B cell (primary cell): ENCODE results near the gene ASB2. TPM values are rescaled to one million over a fixed set of nuclear protein-coding genes. Genes with fewer than 3 reads are reported as not detected.

ENCODE experiments used
- ATAC-seq: fragments of 200-7000 bp; cut with Tn5 transposase; one replicate; pipeline ENCODE4 v1.10.0; 2021; ENCODE audit warnings: low read depth, mild to moderate bottlenecking, moderate number of reproducible peaks, moderate library complexity
- CTCF ChIA-PET: fragments of 350-600 bp; sonication (Branson Sonifier 250); formaldehyde crosslinking; loops from one replicate; lab custom pipeline; 2021; ENCODE audit warnings: antibody characterized with exemption, inconsistent platforms; lab: Charles Lee
- POLR2A ChIA-PET: fragments of 350-600 bp; sonication (Branson Sonifier 250); formaldehyde crosslinking; loops from one replicate; lab custom pipeline; 2021; ENCODE audit warnings: antibody characterized with exemption; lab: Charles Lee
- DNase-seq: peaks from one replicate; pipeline ENCODE4 v3.0.0; 2013
- H2AFZ ChIP-seq: 2 replicates; pipeline ENCODE4 v1.6.1; 2012; ENCODE audit warnings: mild to moderate bottlenecking, low read depth, low read length; ENCODE audit not compliant: insufficient read depth, poor library complexity, severe bottlenecking
- H3K27ac ChIP-seq, 2 donors: 1 replicate in 1 of 2; 2 replicates in 1 of 2; pipeline ENCODE4 v1.5.1; 2012 to 2013; ENCODE audit warnings: low read length in 2 of 2, mild to moderate bottlenecking in 2 of 2, moderate library complexity in 1 of 2
- H3K27me3 ChIP-seq, 4 experiments: fragments of 200-600 bp in 1 of 4; sonication (generic) in 1 of 4; replicated peaks in 1 of 4; 1 replicate in 2 of 4; 2 replicates in 2 of 4; pipeline versions ENCODE4 v1.6.1 to v1.7.0; 2013 to 2016; ENCODE audit warnings: low read length in 3 of 4, mild to moderate bottlenecking in 2 of 4, mixed read lengths in 1 of 4, moderate library complexity in 1 of 4; ENCODE audit not compliant: insufficient read depth in 4 of 4, control insufficient read depth in 3 of 4; ENCODE audit errors: control extremely low read depth in 1 of 4
- H3K36me3 ChIP-seq, 2 experiments: replicated peaks in 1 of 2; 1 replicate in 1 of 2; 2 replicates in 1 of 2; pipeline versions ENCODE4 v1.6.1 to v1.7.1; 2013; ENCODE audit warnings: low read length in 1 of 2; ENCODE audit not compliant: insufficient read depth in 2 of 2, control insufficient read depth in 1 of 2; ENCODE audit errors: control extremely low read depth in 1 of 2, extremely low read depth in 1 of 2
- H3K4me1 ChIP-seq, 2 donors: fragments of 200-600 bp in 1 of 2; sonication (generic) in 1 of 2; 1 replicate in 1 of 2; 2 replicates in 1 of 2; pipeline versions ENCODE4 v1.5.1 to v1.6.1; 2013 to 2017; ENCODE audit warnings: low read length in 2 of 2; ENCODE audit not compliant: control insufficient read depth in 2 of 2, insufficient read depth in 2 of 2
- H3K4me2 ChIP-seq: replicated peaks from 2 replicates; pipeline ENCODE3; 2012; ENCODE audit warnings: mild to moderate bottlenecking, low read depth, low read length; ENCODE audit not compliant: poor library complexity, severe bottlenecking
- H3K4me3 ChIP-seq, 5 experiments: fragments of 200-600 bp in 1 of 5; sonication (generic) in 1 of 5; 1 replicate in 3 of 5; 2 replicates in 2 of 5; pipeline versions ENCODE4 v1.5.1 to v1.7.0; 2011 to 2016; ENCODE audit warnings: low read length in 4 of 5, mild to moderate bottlenecking in 4 of 5, low read depth in 2 of 5, control low read depth in 1 of 5, moderate library complexity in 1 of 5; ENCODE audit not compliant: insufficient read depth in 1 of 5; ENCODE audit errors: control extremely low read depth in 1 of 5, extremely low read depth in 1 of 5
- H3K79me2 ChIP-seq: fragments of 200-600 bp; sonication (generic); one replicate; pipeline ENCODE4 v1.6.0; 2016; ENCODE audit warnings: low read length; ENCODE audit not compliant: control insufficient read depth, insufficient read depth
- H3K9ac ChIP-seq: fragments of 200-600 bp; sonication (generic); 2 replicates; pipeline ENCODE4 v1.6.1; 2017; ENCODE audit warnings: mild to moderate bottlenecking, low read length, moderate library complexity
- H3K9me3 ChIP-seq, 3 donors: one replicate each; pipeline versions ENCODE4 v1.6.1 to v1.7.1; 2013; ENCODE audit warnings: low read length in 2 of 3; ENCODE audit not compliant: control insufficient read depth in 2 of 3, insufficient read depth in 1 of 3; ENCODE audit errors: control extremely low read depth in 1 of 3
- H4K20me1 ChIP-seq: 2 replicates; pipeline ENCODE4 v1.6.0; 2012; ENCODE audit warnings: mild to moderate bottlenecking, low read length; ENCODE audit not compliant: insufficient read depth, control insufficient read depth, poor library complexity, severe bottlenecking
- H3K27ac Mint-ChIP-seq: one replicate; pipeline ENCODE4 v1.8.0; 2021; ENCODE audit warnings: mixed read lengths
- H3K27me3 Mint-ChIP-seq: one replicate; pipeline ENCODE4 v1.8.0; 2021; ENCODE audit warnings: mixed read lengths
- H3K4me1 Mint-ChIP-seq: one replicate; pipeline ENCODE4 v1.8.0; 2021; ENCODE audit warnings: mixed read lengths
- H3K4me3 Mint-ChIP-seq: one replicate; pipeline ENCODE4 v1.8.0; 2021; ENCODE audit warnings: mixed read lengths
- H3K9me3 Mint-ChIP-seq: one replicate; pipeline ENCODE4 v1.8.0; 2022; ENCODE audit warnings: mixed read lengths; ENCODE audit not compliant: insufficient read depth
- EZH2 ChIP-seq: IDR thresholded peaks from 2 replicates; pipeline ENCODE4 v1.6.1; 2012; ENCODE audit warnings: borderline replicate concordance, low read depth, mild to moderate bottlenecking, moderate library complexity, low read length; ENCODE audit not compliant: insufficient read depth, poor library complexity, severe bottlenecking
- WGBS: methylation state at CpG from one replicate; pipeline ENCODE4 v1.1.5; 2013; ENCODE audit warnings: missing lambda C conversion rate; ENCODE audit not compliant: insufficient coverage; 5-methylcytosine and 5-hydroxymethylcytosine counted together
- intact Hi-C: fragments of 100-400 bp; cut with micrococcal nuclease; formaldehyde crosslinking; loops from one replicate; pipeline ENCODE4 v1.10.0; 2022
- polyA plus RNA-seq: library from polyadenylated mRNA; depleted of rRNA; stranded (reverse); fragments of >200 nt; gene quantifications from 2 replicates; pipeline ENCODE4 v1.2.3, GENCODE V29; 2012
- total RNA-seq, 2 donors: library from RNA; stranded (reverse); fragments of 120-200 nt in 1 of 2; gene quantifications; 1 replicate in 1 of 2; 2 replicates in 1 of 2; pipeline versions ENCODE4 v1.2.3 to v1.2.4, GENCODE V29; 2013 to 2022
- TF ChIP-seq, protein P1 (sequence below): fragments of 200-600 bp; IDR thresholded peaks from one replicate; pipeline ENCODE4 v1.8.0; 2022; ENCODE audit warnings: antibody characterized with exemption, mild to moderate bottlenecking

Gene ASB2
- total and polyA plus RNA-seq, 2 donors (not counting 1 experiment from before 2014, with no cell fraction given): 1.5 to 2.7 TPM

DNA sequence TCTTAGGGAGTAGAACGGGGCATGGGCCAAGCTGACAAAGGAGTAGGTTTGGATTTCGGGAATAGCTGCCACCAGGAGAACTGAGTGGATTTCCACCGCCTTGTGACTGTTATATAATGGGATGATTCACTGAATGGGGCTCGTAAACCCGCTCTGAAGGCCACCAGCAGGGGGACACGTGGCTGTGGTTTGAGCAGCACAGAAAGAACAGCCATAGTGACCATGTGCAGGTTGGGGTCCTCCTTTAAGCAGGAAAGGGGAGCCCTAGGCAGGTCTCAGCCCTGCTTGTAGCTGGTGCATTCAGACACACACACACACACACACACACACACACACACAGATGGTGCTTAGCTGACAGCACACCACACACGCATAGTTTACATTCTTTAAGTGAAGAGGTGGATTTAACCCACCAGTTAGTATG lies 8.6 kb upstream of the ASB2 start:
- peaks cover 37% of the 10 kb centered on the region for H3K27me3 Mint-ChIP-seq
- Histone ChIP-seq H3K36me3 (no peaks in the 10 kb centered on the region), H3K9me3 (peaks cover 0 to 19% (median 0%) of the 10 kb centered on the region in 3 donors), H3K9ac (no peak overlapping the region), H3K4me1 (no peaks in the 10 kb centered on the region), H3K27me3 (peaks cover 0 to 71% (median 32%) of the 10 kb centered on the region in 4 experiments), H4K20me1 (no peaks in the 10 kb centered on the region), H3K27ac (no peak overlapping the region), H3K4me3 (no peak overlapping the region), H3K79me2 (no peaks in the 10 kb centered on the region), H2AFZ (no peak overlapping the region), H3K4me2 (no peak overlapping the region)
- H3K4me1 Mint-ChIP-seq: peaks cover 3% of the 10 kb centered on the region
- no peak overlapping the region for H3K4me3 Mint-ChIP-seq
- ChIA-PET CTCF (interaction anchor here (1.4 to 37.7 kb wide), 3 partner anchors 15 to 42 kb away, joined by 4 to 1036 read pairs (median 7); no protein-coding TSS in a partner anchor), POLR2A (no interaction called here)
- ATAC-seq (no peak), DNase-seq (no peak)
- TF ChIP-seq, protein P1, sequence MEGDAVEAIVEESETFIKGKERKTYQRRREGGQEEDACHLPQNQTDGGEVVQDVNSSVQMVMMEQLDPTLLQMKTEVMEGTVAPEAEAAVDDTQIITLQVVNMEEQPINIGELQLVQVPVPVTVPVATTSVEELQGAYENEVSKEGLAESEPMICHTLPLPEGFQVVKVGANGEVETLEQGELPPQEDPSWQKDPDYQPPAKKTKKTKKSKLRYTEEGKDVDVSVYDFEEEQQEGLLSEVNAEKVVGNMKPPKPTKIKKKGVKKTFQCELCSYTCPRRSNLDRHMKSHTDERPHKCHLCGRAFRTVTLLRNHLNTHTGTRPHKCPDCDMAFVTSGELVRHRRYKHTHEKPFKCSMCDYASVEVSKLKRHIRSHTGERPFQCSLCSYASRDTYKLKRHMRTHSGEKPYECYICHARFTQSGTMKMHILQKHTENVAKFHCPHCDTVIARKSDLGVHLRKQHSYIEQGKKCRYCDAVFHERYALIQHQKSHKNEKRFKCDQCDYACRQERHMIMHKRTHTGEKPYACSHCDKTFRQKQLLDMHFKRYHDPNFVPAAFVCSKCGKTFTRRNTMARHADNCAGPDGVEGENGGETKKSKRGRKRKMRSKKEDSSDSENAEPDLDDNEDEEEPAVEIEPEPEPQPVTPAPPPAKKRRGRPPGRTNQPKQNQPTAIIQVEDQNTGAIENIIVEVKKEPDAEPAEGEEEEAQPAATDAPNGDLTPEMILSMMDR: no peak
- no peak for TF ChIP-seq EZH2
- intact Hi-C loops: loop anchor here (5.0 kb wide), 1 partner anchor 38 kb away; no protein-coding TSS in a partner anchor
- H3K9me3 Mint-ChIP-seq: no peaks in the 10 kb centered on the region
- H3K27ac Mint-ChIP-seq: no peak overlapping the region
- 68% methylated on average over 7 of the region's 7 CpGs for WGBS

DNA sequence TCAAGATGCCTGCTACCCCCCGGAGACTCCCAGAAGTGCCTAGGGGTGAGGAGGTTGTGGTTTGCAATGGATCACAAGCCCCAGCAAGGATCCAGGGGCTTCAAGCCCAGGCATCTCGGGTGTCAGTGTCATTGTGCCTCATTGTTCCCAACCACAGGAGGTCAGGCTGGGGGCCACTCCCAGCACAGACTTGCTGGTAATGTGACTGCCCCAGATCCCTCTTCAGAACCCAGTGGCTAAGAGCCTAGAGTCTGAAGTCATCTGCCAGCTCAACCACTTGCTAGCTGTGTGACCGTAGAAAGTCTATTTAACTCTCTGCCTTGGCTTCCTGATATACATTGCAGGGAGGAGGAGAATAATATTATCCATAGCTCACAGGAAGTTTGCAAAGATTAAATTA lies 7.7 kb upstream of the ASB2 start:
- H3K9ac ChIP-seq: no peak overlapping the region
- H2AFZ ChIP-seq: no peak overlapping the region
- H3K4me3 Mint-ChIP-seq: no peak overlapping the region
- no peaks in the 10 kb centered on the region for H3K9me3 Mint-ChIP-seq
- peaks cover 0 to 4% of the 10 kb centered on the region in 2 donors for H3K4me1 ChIP-seq
- no peaks in the 10 kb centered on the region for H3K79me2 ChIP-seq
- H3K27me3 Mint-ChIP-seq: peaks cover 37% of the 10 kb centered on the region
- no peak overlapping the region for H3K4me3 ChIP-seq
- ATAC-seq: no peak
- no peak for DNase-seq
- peaks cover 0 to 71% (median 32%) of the 10 kb centered on the region in 4 experiments for H3K27me3 ChIP-seq
- ChIA-PET POLR2A (no interaction called here), CTCF (interaction anchor here (1.4 to 37.7 kb wide), 3 partner anchors 14 to 41 kb away, joined by 4 to 1036 read pairs (median 7); no protein-coding TSS in a partner anchor)
- H4K20me1 ChIP-seq: no peaks in the 10 kb centered on the region
- H3K4me1 Mint-ChIP-seq: peaks cover 3% of the 10 kb centered on the region
- no peak overlapping the region for H3K4me2 ChIP-seq
- H3K9me3 ChIP-seq: peaks cover 0 to 25% (median 1%) of the 10 kb centered on the region in 3 donors
- no peak for TF ChIP-seq EZH2
- TF ChIP-seq, protein P1: no peak
- WGBS: 63% methylated on average over 1 of the region's 3 CpGs
- no peak overlapping the region for H3K27ac ChIP-seq
- intact Hi-C loops: no loop called here
- H3K27ac Mint-ChIP-seq: no peak overlapping the region
- no peaks in the 10 kb centered on the region for H3K36me3 ChIP-seq
